Cardiac muscle cell (in vitro differentiated cells and primary cell): ENCODE data around the gene AUTS2. TPM values are rescaled to one million over a fixed set of nuclear protein-coding genes. Genes with fewer than 3 reads are reported as not detected.

Source experiments
- DNase-seq, 2 donors: peaks; one replicate each; pipeline versions ENCODE4 v3.0.0 to v3.0.0-alpha.2; 2010 to 2017; ENCODE audit warnings: low read depth in 1 of 2, low spot score in 1 of 2
- H3K27ac ChIP-seq: fragments of 200-600 bp; sonication (generic); 2 replicates; pipeline ENCODE4 v1.5.1; 2016
- H3K27me3 ChIP-seq: fragments of 200-600 bp; sonication (generic); 2 replicates; pipeline ENCODE4 v1.6.0; 2016; ENCODE audit warnings: control low read depth
- H3K36me3 ChIP-seq: fragments of 200-600 bp; sonication (generic); 2 replicates; pipeline ENCODE4 v1.5.1; 2016; ENCODE audit warnings: control low read depth
- H3K4me1 ChIP-seq: fragments of 200-600 bp; sonication (generic); 2 replicates; pipeline ENCODE4 v1.8.1; 2017; ENCODE audit warnings: low read depth, mild to moderate bottlenecking, mixed run types
- H3K4me3 ChIP-seq: fragments of 200-600 bp; sonication (generic); 2 replicates; pipeline ENCODE4 v1.5.1; 2016; ENCODE audit warnings: mild to moderate bottlenecking
- H3K9me3 ChIP-seq: fragments of 200-600 bp; sonication (generic); 2 replicates; pipeline ENCODE4 v1.5.1; 2017; ENCODE audit warnings: low read depth, mild to moderate bottlenecking, control low read depth
- CTCF ChIP-seq: IDR thresholded peaks from 2 replicates; pipeline ENCODE4 v1.5.1; 2012; ENCODE audit warnings: low read depth, mild to moderate bottlenecking, low read length
- polyA plus RNA-seq: library from polyadenylated mRNA; unstranded; fragments of >200 nt; fragmentation: Nextera tagmentation; extraction: Ambion mirVana; gene quantifications from 2 replicates; pipeline ENCODE4 v1.2.1, GENCODE V29; 2016
- total RNA-seq: library from RNA; depleted of rRNA; stranded (reverse); fragments of >200 nt; gene quantifications from 2 replicates; pipeline ENCODE4 v1.2.3, GENCODE V29; 2016

The AUTS2 gene
- total and polyA plus RNA-seq, 2 experiments from 2014 or later = 41.0 to 45.5 TPM

GRCh38 chr7:69657331-69657730 is 59.1 kb downstream of the AUTS2 start:
- no peak for TF ChIP-seq CTCF
- Histone ChIP-seq H3K4me3 (no peak overlapping the region), H3K9me3 (no peaks in the 10 kb centered on the region)

DNA sequence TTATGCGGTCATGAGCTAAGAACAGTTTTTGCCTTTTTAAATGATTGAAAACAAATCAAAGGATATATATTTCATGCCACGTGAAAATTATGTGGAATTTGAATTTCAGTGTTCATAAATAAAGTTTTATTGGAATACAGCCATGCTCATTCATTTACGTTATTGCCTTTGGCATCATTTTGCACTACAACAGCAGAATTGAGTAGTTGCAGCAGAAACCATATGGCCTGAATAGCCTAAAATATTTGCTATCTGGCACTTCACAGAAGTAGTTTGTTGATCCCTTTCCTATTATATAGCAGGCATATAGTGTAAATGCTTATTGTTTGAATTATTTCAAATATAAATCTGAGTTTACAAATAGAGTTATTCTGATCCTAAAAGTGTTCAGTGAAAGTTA is 59.7 kb downstream of the AUTS2 start:
- Histone ChIP-seq H3K27me3 (no peaks in the 10 kb centered on the region), H3K27ac (no peak overlapping the region), H3K36me3 (no peaks in the 10 kb centered on the region), H3K4me3 (no peak overlapping the region), H3K9me3 (no peaks in the 10 kb centered on the region), H3K4me1 (peaks cover 31% of the 10 kb centered on the region)
- no peak for TF ChIP-seq CTCF
- no peak for DNase-seq

More at GRCh38 chr7:69657331-69657730, 59.1 kb downstream of the AUTS2 start:
- peaks cover 32% of the 10 kb centered on the region for H3K4me1 ChIP-seq
- DNase-seq = no peak
- H3K27ac ChIP-seq = no peak overlapping the region
- no peaks in the 10 kb centered on the region for H3K27me3 ChIP-seq
- no peaks in the 10 kb centered on the region for H3K36me3 ChIP-seq

GRCh38 chr7:69659983-69660382 is 61.7 kb downstream of the AUTS2 start:
- no peak overlapping the region for H3K27ac ChIP-seq
- H3K9me3 ChIP-seq = no peaks in the 10 kb centered on the region
- TF ChIP-seq CTCF = no peak
- H3K27me3 ChIP-seq = no peaks in the 10 kb centered on the region
- H3K4me1 ChIP-seq = peaks cover 24% of the 10 kb centered on the region
- H3K4me3 ChIP-seq = no peak overlapping the region
- DNase-seq = peak in 1 of 2 donors; percentile 37
- H3K36me3 ChIP-seq = no peaks in the 10 kb centered on the region

- Histone ChIP-seq H3K27me3 (no peaks in the 10 kb centered on the region), H3K36me3 (no peaks in the 10 kb centered on the region), H3K9me3 (no peaks in the 10 kb centered on the region), H3K4me3 (no peak overlapping the region), H3K27ac (no peak overlapping the region), H3K4me1 (peaks cover 24% of the 10 kb centered on the region)
- TF ChIP-seq CTCF = no peak
- no peak for DNase-seq
These were observed 63.1 kb downstream of the AUTS2 start for GRCh38 chr7:69661342-69661741.

- no peaks in the 10 kb centered on the region for H3K9me3 ChIP-seq
- no peaks in the 10 kb centered on the region for H3K27me3 ChIP-seq
- H3K27ac ChIP-seq = no peak overlapping the region
- no peak for TF ChIP-seq CTCF
- no peaks in the 10 kb centered on the region for H3K36me3 ChIP-seq
- no peak overlapping the region for H3K4me3 ChIP-seq
- no peak for DNase-seq
- peaks cover 17% of the 10 kb centered on the region for H3K4me1 ChIP-seq
These were observed 65.9 kb downstream of the AUTS2 start for GRCh38 chr7:69663911-69664832.
